Naive thymus-derived CD8-positive, alpha-beta T cell (primary cell): Measurements from ENCODE around the gene MUC3A. TPM values are rescaled to one million over a fixed set of nuclear protein-coding genes. Genes with fewer than 3 reads are reported as not detected.

Source experiments
- ATAC-seq, 2 donors: fragments of 150-1000 bp; cut with Tn5 transposase in 1 of 2; sonication (Bioruptor Pico), chemical (Tn5 transposase) in 1 of 2; 1 replicate in 1 of 2; 2 replicates in 1 of 2; pipeline ENCODE4 v1.10.0; 2021; ENCODE audit warnings: mild to moderate bottlenecking in 2 of 2, moderate library complexity in 2 of 2
- POLR2A ChIA-PET: fragments of 350-600 bp; sonication (Branson Sonifier 250); formaldehyde crosslinking; loops from one replicate; lab custom pipeline; 2021; ENCODE audit warnings: antibody characterized with exemption; lab: Charles Lee
- DNase-seq, 10 donors: peaks; one replicate each; pipeline versions ENCODE4 v3.0.0 to v3.0.0-alpha.2; 2020 to 2022
- H3K27ac Mint-ChIP-seq, 10 donors: one replicate each; pipeline ENCODE4 v1.8.0; 2020 to 2022; ENCODE audit warnings: mild to moderate bottlenecking in 10 of 10, mixed read lengths in 10 of 10, moderate library complexity in 4 of 10, inconsistent platforms in 1 of 10
- H3K27me3 Mint-ChIP-seq, 5 donors: one replicate each; pipeline ENCODE4 v1.8.0; 2021 to 2022; ENCODE audit warnings: mixed read lengths in 5 of 5
- H3K36me3 Mint-ChIP-seq, 3 donors: one replicate each; pipeline ENCODE4 v1.8.0; 2020 to 2022; ENCODE audit warnings: mixed read lengths in 3 of 3, mild to moderate bottlenecking in 2 of 3, inconsistent platforms in 1 of 3
- H3K4me1 Mint-ChIP-seq, 4 donors: one replicate each; pipeline ENCODE4 v1.8.0; 2021 to 2022; ENCODE audit warnings: mixed read lengths in 4 of 4
- H3K4me3 Mint-ChIP-seq, 10 donors: one replicate each; pipeline ENCODE4 v1.8.0; 2020 to 2022; ENCODE audit warnings: mild to moderate bottlenecking in 10 of 10, mixed read lengths in 10 of 10, moderate library complexity in 6 of 10, inconsistent platforms in 1 of 10
- H3K9me3 Mint-ChIP-seq, 9 donors: one replicate each; pipeline ENCODE4 v1.8.0; 2020 to 2022; ENCODE audit warnings: mixed read lengths in 9 of 9, mild to moderate bottlenecking in 3 of 9, inconsistent platforms in 1 of 9, moderate library complexity in 1 of 9
- polyA plus RNA-seq, 3 donors: library from polyadenylated mRNA; unstranded; fragments of 300-500 nt; fragmentation: Illumina TruSeq; gene quantifications; one replicate each; pipeline ENCODE4 v1.2.3, GENCODE V29; 2021
- total RNA-seq, 8 experiments: library from RNA in 2 of 8; stranded (reverse) in 2 of 8; gene quantifications; one replicate each; pipeline ENCODE4 v1.2.3 and lab custom pipeline; 2021 to 2026

Gene MUC3A
- total and polyA plus RNA-seq, 5 experiments from 2014 or later = not detected

- ATAC-seq = no peak
- POLR2A ChIA-PET = no interaction called here
Observed at GRCh38 chr7:100947792-100948191, 1.5 kb upstream of the MUC3A start.

GRCh38 chr7:100949933-100950443 is 654 bp downstream of the MUC3A start:
- no peak overlapping the region for H3K27ac Mint-ChIP-seq
- H3K9me3 Mint-ChIP-seq = no peaks in the 10 kb centered on the region
- no peak overlapping the region for H3K4me3 Mint-ChIP-seq
- H3K27me3 Mint-ChIP-seq = peaks cover 10 to 31% (median 20%) of the 10 kb centered on the region in 5 donors
- H3K4me1 Mint-ChIP-seq = no peaks in the 10 kb centered on the region
- no peaks in the 10 kb centered on the region for H3K36me3 Mint-ChIP-seq
- no peak for ATAC-seq
- DNase-seq = no peak
- POLR2A ChIA-PET = no interaction called here

More at GRCh38 chr7:100947792-100948191, 1.5 kb upstream of the MUC3A start:
- Mint-ChIP-seq H3K27me3 (peaks cover 17 to 41% (median 26%) of the 10 kb centered on the region in 5 donors), H3K9me3 (peaks cover 0 to 3% (median 0%) of the 10 kb centered on the region in 9 donors), H3K4me1 (no peaks in the 10 kb centered on the region), H3K4me3 (no peak overlapping the region), H3K27ac (no peak overlapping the region), H3K36me3 (no peaks in the 10 kb centered on the region)
- no peak for DNase-seq

GRCh38 chr7:100951172-100951571 is 1.8 kb downstream of the MUC3A start:
- H3K36me3 Mint-ChIP-seq = no peaks in the 10 kb centered on the region

GRCh38 chr7:100951888-100952560 is 2.7 kb downstream of the MUC3A start:
- DNase-seq = no peak
- no peak for ATAC-seq
- POLR2A ChIA-PET = no interaction called here
- Mint-ChIP-seq H3K4me1 (no peaks in the 10 kb centered on the region), H3K9me3 (no peaks in the 10 kb centered on the region), H3K36me3 (no peaks in the 10 kb centered on the region), H3K27me3 (peaks cover 8 to 21% (median 11%) of the 10 kb centered on the region in 5 donors), H3K27ac (no peak overlapping the region), H3K4me3 (no peak overlapping the region)

More at GRCh38 chr7:100951172-100951571, 1.8 kb downstream of the MUC3A start:
- POLR2A ChIA-PET = no interaction called here
- ATAC-seq (no peak), DNase-seq (no peak)
- H3K4me1 Mint-ChIP-seq = no peaks in the 10 kb centered on the region
- no peaks in the 10 kb centered on the region for H3K9me3 Mint-ChIP-seq
- no peak overlapping the region for H3K27ac Mint-ChIP-seq
- no peak overlapping the region for H3K4me3 Mint-ChIP-seq
- H3K27me3 Mint-ChIP-seq = peaks cover 9 to 24% (median 15%) of the 10 kb centered on the region in 5 donors

GRCh38 chr7:100952641-100953040 is 3.3 kb downstream of the MUC3A start:
- Mint-ChIP-seq H3K9me3 (no peaks in the 10 kb centered on the region), H3K4me3 (no peak overlapping the region)
- no peak for DNase-seq

GRCh38 chr7:100957832-100958421 is 8.6 kb downstream of the MUC3A start:
- Mint-ChIP-seq H3K4me1 (no peaks in the 10 kb centered on the region), H3K9me3 (no peaks in the 10 kb centered on the region), H3K27ac (no peak overlapping the region), H3K4me3 (no peak overlapping the region), H3K36me3 (no peaks in the 10 kb centered on the region), H3K27me3 (peaks cover 1 to 8% (median 5%) of the 10 kb centered on the region in 5 donors)
- peak in 1 of 2 donors; percentile 16 for ATAC-seq
- DNase-seq = no peak
- POLR2A ChIA-PET = interaction anchor here (0.6 kb wide), 1 partner anchor 1109 kb away, joined by 3 read pairs; no protein-coding TSS in a partner anchor

More at GRCh38 chr7:100952641-100953040, 3.3 kb downstream of the MUC3A start:
- H3K27ac Mint-ChIP-seq = no peak overlapping the region
- ATAC-seq = no peak
- no peaks in the 10 kb centered on the region for H3K36me3 Mint-ChIP-seq
- no peaks in the 10 kb centered on the region for H3K4me1 Mint-ChIP-seq
- POLR2A ChIA-PET = no interaction called here
- peaks cover 8 to 21% (median 11%) of the 10 kb centered on the region in 5 donors for H3K27me3 Mint-ChIP-seq

GRCh38 chr7:100959894-100960293 is 10.6 kb downstream of the MUC3A start:
- Mint-ChIP-seq H3K27me3 (peaks cover 10 to 22% (median 19%) of the 10 kb centered on the region in 5 donors), H3K9me3 (no peaks in the 10 kb centered on the region), H3K27ac (no peak overlapping the region), H3K4me3 (no peak overlapping the region), H3K4me1 (peaks cover 0 to 2% (median under 1%) of the 10 kb centered on the region in 4 donors), H3K36me3 (no peaks in the 10 kb centered on the region)
- POLR2A ChIA-PET = no interaction called here
- ATAC-seq (no peak), DNase-seq (no peak)

- H3K4me1 Mint-ChIP-seq = peaks cover 14 to 22% (median 21%) of the 10 kb centered on the region in 4 donors
- H3K27me3 Mint-ChIP-seq = peaks cover 28 to 44% (median 41%) of the 10 kb centered on the region in 5 donors
- H3K36me3 Mint-ChIP-seq = peaks cover 0 to 2% (median 0%) of the 10 kb centered on the region in 3 donors
- H3K27ac Mint-ChIP-seq = no peak overlapping the region
- H3K9me3 Mint-ChIP-seq = no peaks in the 10 kb centered on the region
- no peak overlapping the region for H3K4me3 Mint-ChIP-seq
- DNase-seq = no peak
- no peak for ATAC-seq
- POLR2A ChIA-PET = no interaction called here
Observed at GRCh38 chr7:100962537-100962936, 13.2 kb downstream of the MUC3A start.

- H3K4me1 Mint-ChIP-seq = peaks cover 16 to 25% (median 23%) of the 10 kb centered on the region in 4 donors
- DNase-seq (no peak), ATAC-seq (no peak)
- peaks cover 32 to 53% (median 47%) of the 10 kb centered on the region in 5 donors for H3K27me3 Mint-ChIP-seq
- peak overlapping the region in 3 of 10 donors; percentile 2 to 26 (median 6) for H3K4me3 Mint-ChIP-seq
- peak overlapping the region in 1 of 10 donors; percentile 58 for H3K27ac Mint-ChIP-seq
- H3K36me3 Mint-ChIP-seq = peaks cover 0 to 2% (median 0%) of the 10 kb centered on the region in 3 donors
- POLR2A ChIA-PET = no interaction called here
- H3K9me3 Mint-ChIP-seq = no peaks in the 10 kb centered on the region
Observed at GRCh38 chr7:100963386-100963785, 14.1 kb downstream of the MUC3A start.

- POLR2A ChIA-PET = no interaction called here
- Mint-ChIP-seq H3K27ac (peak overlapping the region in 1 of 10 donors; percentile 58), H3K4me1 (peaks cover 16 to 25% (median 23%) of the 10 kb centered on the region in 4 donors), H3K36me3 (peaks cover 0 to 2% (median 0%) of the 10 kb centered on the region in 3 donors), H3K9me3 (no peaks in the 10 kb centered on the region), H3K27me3 (peaks cover 32 to 58% (median 50%) of the 10 kb centered on the region in 5 donors), H3K4me3 (peak overlapping the region in 4 of 10 donors; percentile 2 to 26 (median 4))
- no peak for DNase-seq
- ATAC-seq = no peak
Observed at GRCh38 chr7:100963874-100964273, 14.5 kb downstream of the MUC3A start.

GRCh38 chr7:100964630-100965029 is 15.3 kb downstream of the MUC3A start:
- POLR2A ChIA-PET = no interaction called here
- ATAC-seq (no peak), DNase-seq (no peak)
- peaks cover 0 to 2% (median 0%) of the 10 kb centered on the region in 3 donors for H3K36me3 Mint-ChIP-seq
- H3K4me1 Mint-ChIP-seq = peaks cover 16 to 25% (median 23%) of the 10 kb centered on the region in 4 donors
- H3K9me3 Mint-ChIP-seq = no peaks in the 10 kb centered on the region
- H3K27me3 Mint-ChIP-seq = peaks cover 32 to 65% (median 56%) of the 10 kb centered on the region in 5 donors
- H3K4me3 Mint-ChIP-seq = peak overlapping the region in 2 of 10 donors; percentile 19 to 49
- no peak overlapping the region for H3K27ac Mint-ChIP-seq

GRCh38 chr7:100965045-100965722 is 15.8 kb downstream of the MUC3A start:
- no peak for DNase-seq
- Mint-ChIP-seq H3K36me3 (peaks cover 0 to 2% (median 0%) of the 10 kb centered on the region in 3 donors), H3K4me3 (peak overlapping the region; percentile 76 to 93 (median 86)), H3K27ac (peak overlapping the region in 2 of 10 donors; percentile 41 to 58), H3K27me3 (peaks cover 32 to 71% (median 59%) of the 10 kb centered on the region in 5 donors), H3K9me3 (no peaks in the 10 kb centered on the region), H3K4me1 (peaks cover 16 to 25% (median 23%) of the 10 kb centered on the region in 4 donors)
- POLR2A ChIA-PET = no interaction called here
- no peak for ATAC-seq
